Mucosa of rectum (tissue), 2 donors: ENCODE measurements around the gene PLA2G4E.
A peak's percentile ranks its signal among the peaks of the same experiment; 100 is the strongest.

Experiments used
- H3K27ac ChIP-seq, 2 donors: one replicate each; pipeline ENCODE4 v1.7.0; 2013; ENCODE audit warnings: inconsistent platforms in 2 of 2, low read depth in 2 of 2, low read length in 2 of 2
- H3K27me3 ChIP-seq, 2 donors: one replicate each; pipeline ENCODE4 v1.7.0; 2013; ENCODE audit warnings: low read length in 2 of 2; ENCODE audit not compliant: control insufficient read depth in 2 of 2, insufficient read depth in 2 of 2
- H3K36me3 ChIP-seq, 2 donors: one replicate each; pipeline ENCODE4 v1.7.0; 2013; ENCODE audit warnings: low read length in 2 of 2; ENCODE audit not compliant: control insufficient read depth in 2 of 2, insufficient read depth in 2 of 2
- H3K4me1 ChIP-seq, 2 donors: one replicate each; pipeline ENCODE4 v1.7.0; 2013; ENCODE audit warnings: low read length in 2 of 2, mild to moderate bottlenecking in 1 of 2; ENCODE audit not compliant: control insufficient read depth in 2 of 2, insufficient read depth in 2 of 2
- H3K4me3 ChIP-seq, 2 donors: one replicate each; pipeline ENCODE4 v1.7.0; 2013; ENCODE audit warnings: low read length in 2 of 2
- H3K9ac ChIP-seq, 2 donors: one replicate each; pipeline ENCODE4 v1.7.0; 2013; ENCODE audit warnings: low read length in 2 of 2, low read depth in 1 of 2, mild to moderate bottlenecking in 1 of 2
- H3K9me3 ChIP-seq, 2 donors: one replicate each; pipeline ENCODE4 v1.7.0; 2013; ENCODE audit warnings: low read length in 2 of 2; ENCODE audit not compliant: control insufficient read depth in 2 of 2
- donor health status: healthy.
- donor health status: Normal muscosa, but diverticular disease.

PLA2G4E gene

GRCh38 chr15:42036112-42036905, 15.5 kb upstream of the PLA2G4E start:
- Histone ChIP-seq H3K27me3 (no peaks in the 10 kb centered on the region), H3K9me3 (no peaks in the 10 kb centered on the region), H3K27ac (no peak overlapping the region), H3K36me3 (no peaks in the 10 kb centered on the region), H3K4me3 (no peak overlapping the region), H3K9ac (no peak overlapping the region), H3K4me1 (peaks cover 12 to 17% of the 10 kb centered on the region in 2 donors)

- no peaks in the 10 kb centered on the region for H3K9me3 ChIP-seq
- peaks cover 12 to 17% of the 10 kb centered on the region in 2 donors for H3K4me1 ChIP-seq
- H3K27ac ChIP-seq, result peak overlapping the region in 1 of 2 donors; percentile 35
- no peaks in the 10 kb centered on the region for H3K36me3 ChIP-seq
- H3K9ac ChIP-seq, result no peak overlapping the region
- H3K4me3 ChIP-seq, result no peak overlapping the region
- H3K27me3 ChIP-seq, result no peaks in the 10 kb centered on the region
Observed at GRCh38 chr15:42035435-42035761, 14.6 kb upstream of the PLA2G4E start.

DNA sequence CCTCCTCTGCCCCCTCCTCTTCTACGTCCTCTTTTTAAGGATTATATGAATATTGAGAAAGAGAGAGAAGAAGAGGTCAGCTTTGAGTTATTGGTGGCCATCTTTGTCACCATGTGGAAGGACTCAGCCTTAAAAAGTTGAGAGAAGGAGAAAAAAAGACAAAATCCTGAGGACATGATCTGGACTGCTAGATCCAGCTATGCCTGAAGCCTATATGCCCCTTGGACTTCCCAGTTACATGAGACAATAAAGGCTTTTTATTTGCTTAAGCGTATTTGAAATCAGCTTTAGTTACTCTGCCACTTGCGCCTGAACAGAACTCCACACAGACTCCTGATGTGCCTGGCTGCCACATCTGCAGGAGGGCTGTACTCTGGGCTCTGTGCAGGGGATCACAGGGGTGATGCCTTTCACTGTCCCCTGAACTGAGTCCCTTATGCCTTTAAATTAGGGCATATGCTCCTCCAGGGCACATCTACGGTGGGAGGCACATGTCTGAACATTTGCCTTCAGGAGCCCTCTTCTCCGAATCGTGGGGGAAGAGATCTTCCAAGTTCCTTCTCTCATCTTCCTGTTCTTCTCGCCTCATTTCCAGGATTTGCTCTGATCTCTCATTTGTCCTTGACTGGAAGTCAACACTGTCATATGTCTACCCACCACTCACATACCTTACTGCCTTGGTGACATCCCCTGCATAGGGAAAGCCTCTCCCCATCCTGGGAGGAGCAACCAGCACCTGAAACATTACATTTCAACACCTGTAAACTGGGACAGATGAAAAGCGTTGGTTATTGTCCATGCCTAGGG, 14.0 kb upstream of the PLA2G4E start:
- Histone ChIP-seq H3K27ac (peak overlapping the region in 1 of 2 donors; percentile 35), H3K4me1 (peaks cover 12 to 17% of the 10 kb centered on the region in 2 donors)

GRCh38 chr15:42033214-42033873, 12.5 kb upstream of the PLA2G4E start:
- H3K9ac ChIP-seq, result no peak overlapping the region
- no peaks in the 10 kb centered on the region for H3K27me3 ChIP-seq
- no peak overlapping the region for H3K4me3 ChIP-seq
- H3K9me3 ChIP-seq, result no peaks in the 10 kb centered on the region
- no peaks in the 10 kb centered on the region for H3K36me3 ChIP-seq
- peaks cover 12 to 17% of the 10 kb centered on the region in 2 donors for H3K4me1 ChIP-seq
- no peak overlapping the region for H3K27ac ChIP-seq

More for the DNA sequence above, 14.0 kb upstream of the PLA2G4E start:
- Histone ChIP-seq H3K9me3 (no peaks in the 10 kb centered on the region), H3K9ac (no peak overlapping the region), H3K27me3 (no peaks in the 10 kb centered on the region), H3K36me3 (no peaks in the 10 kb centered on the region), H3K4me3 (no peak overlapping the region)

- H3K36me3 ChIP-seq, result no peaks in the 10 kb centered on the region
- H3K27ac ChIP-seq, result no peak overlapping the region
- no peak overlapping the region for H3K4me3 ChIP-seq
- no peaks in the 10 kb centered on the region for H3K27me3 ChIP-seq
- peaks cover 12 to 13% of the 10 kb centered on the region in 2 donors for H3K4me1 ChIP-seq
- H3K9me3 ChIP-seq, result no peaks in the 10 kb centered on the region
- no peak overlapping the region for H3K9ac ChIP-seq
Observed at GRCh38 chr15:42032376-42033213, 11.8 kb upstream of the PLA2G4E start.

DNA sequence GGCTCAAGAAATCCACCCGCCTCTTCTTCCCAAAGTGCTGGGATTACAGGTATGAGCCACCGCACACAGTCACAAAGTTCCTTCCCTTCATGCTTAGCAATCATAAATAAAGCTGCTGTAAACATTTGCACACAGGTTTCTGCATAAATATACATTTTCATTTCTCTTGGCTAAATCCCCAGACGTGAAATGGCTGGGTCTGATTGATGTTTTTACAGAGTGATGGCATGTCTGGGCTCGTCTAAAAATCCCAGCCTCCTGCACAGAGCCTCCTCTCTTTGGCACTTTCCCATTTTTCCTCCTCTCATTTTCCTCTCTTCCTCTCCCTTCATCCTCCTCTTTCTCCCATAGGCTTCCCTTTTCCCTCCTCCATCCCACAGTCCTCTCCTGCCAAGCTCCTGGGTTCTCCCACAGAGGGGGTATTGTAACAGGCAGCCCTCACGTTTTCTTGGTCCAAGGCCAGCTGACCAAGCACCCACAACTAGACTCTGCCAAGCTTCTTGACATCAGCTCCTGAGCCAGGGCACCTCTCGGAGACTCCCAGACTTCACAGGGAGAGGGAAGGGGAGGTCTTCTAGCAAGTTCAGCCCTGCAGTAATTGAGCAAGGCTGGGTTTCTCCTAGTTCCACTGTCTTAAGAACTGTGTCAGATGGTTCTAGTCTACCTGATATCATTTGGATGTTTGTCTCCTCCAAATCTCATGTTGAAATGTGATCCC, 10.5 kb upstream of the PLA2G4E start:
- H3K4me3 ChIP-seq, result no peak overlapping the region
- H3K4me1 ChIP-seq, result peaks cover 12% of the 10 kb centered on the region in 2 donors
- H3K27ac ChIP-seq, result no peak overlapping the region
- H3K9me3 ChIP-seq, result no peaks in the 10 kb centered on the region
- H3K9ac ChIP-seq, result no peak overlapping the region
- no peaks in the 10 kb centered on the region for H3K27me3 ChIP-seq
- no peaks in the 10 kb centered on the region for H3K36me3 ChIP-seq

- Histone ChIP-seq H3K36me3 (no peaks in the 10 kb centered on the region), H3K4me1 (no peaks in the 10 kb centered on the region), H3K27ac (no peak overlapping the region), H3K9ac (no peak overlapping the region), H3K9me3 (no peaks in the 10 kb centered on the region), H3K4me3 (no peak overlapping the region), H3K27me3 (no peaks in the 10 kb centered on the region)
Observed at GRCh38 chr15:42027521-42027920, 6.7 kb upstream of the PLA2G4E start.

GRCh38 chr15:42024303-42024702, 3.5 kb upstream of the PLA2G4E start:
- Histone ChIP-seq H3K9ac (no peak overlapping the region), H3K27me3 (no peaks in the 10 kb centered on the region), H3K9me3 (no peaks in the 10 kb centered on the region), H3K4me1 (no peaks in the 10 kb centered on the region), H3K36me3 (no peaks in the 10 kb centered on the region), H3K4me3 (no peak overlapping the region), H3K27ac (no peak overlapping the region)

GRCh38 chr15:42021593-42021992, 751 bp upstream of the PLA2G4E start:
- H3K4me3 ChIP-seq, result no peak overlapping the region
- no peaks in the 10 kb centered on the region for H3K36me3 ChIP-seq
- no peaks in the 10 kb centered on the region for H3K4me1 ChIP-seq
- no peak overlapping the region for H3K9ac ChIP-seq
- H3K9me3 ChIP-seq, result no peaks in the 10 kb centered on the region
- no peak overlapping the region for H3K27ac ChIP-seq
- H3K27me3 ChIP-seq, result no peaks in the 10 kb centered on the region
